Measurements from ENCODE around the gene XDH. TPM values are rescaled to one million over a fixed set of nuclear protein-coding genes. Genes with fewer than 3 reads are reported as not detected.

XDH gene
- total and polyA plus RNA-seq, 9 of the 15 experiments (the other 6 are each of a cell fraction or from before 2014, with no cell fraction given) = 0.04 to 0.06 TPM; not detected in 7

- intact Hi-C loops (cut with micrococcal nuclease) (loop anchor here (10.0 kb wide), 4 partner anchors 103 to 473 kb away; partner anchors contain the start of gene EHD3), in situ Hi-C loops (cut with MboI) (loop anchor here (10.0 to 25.0 kb wide), 2 partner anchors 633 to 1176 kb away; no protein-coding TSS in a partner anchor)
- DNase-seq (ENCODE audit: extremely low read depth in 1 of 4, low spot score in 3 of 4) = no peak
- H3K9ac ChIP-seq (ENCODE audit: insufficient read depth in 1 of 2, low read depth in 2 of 2, low read length in 2 of 2) = no peak overlapping the region
- H3K27me3 ChIP-seq (ENCODE audit: control insufficient read depth in 2 of 2, insufficient read depth in 2 of 2, low read length in 2 of 2) = peaks cover 5 to 24% of the 10 kb centered on the region in 2 experiments; a peak in 3 of 5 replicates
- no TSS peak for BruUV-seq (replicated peaks)
- H3K79me2 ChIP-seq (ENCODE audit: control insufficient read depth, insufficient read depth, low read length) = no peaks in the 10 kb centered on the region
- peaks cover 4% of the 10 kb centered on the region; the same call in 1 of the 2 replicates for H4K20me1 ChIP-seq (replicated peaks; ENCODE audit: control insufficient read depth, insufficient read depth, low read length)
- H3K9me3 ChIP-seq (replicated peaks; ENCODE audit: control insufficient read depth, insufficient read depth, low read depth, low read length) = no peaks in the 10 kb centered on the region
- no peak for FAIRE-seq
- 4% methylated on average over 6 of the region's 6 CpGs for WGBS (ENCODE audit: insufficient coverage, low coverage, missing lambda C conversion rate)
- no peak overlapping the region for H2AFZ ChIP-seq (ENCODE audit: low read depth, low read length)
- CTCF ChIA-PET (ENCODE audit: low intra/inter-chr PET ratio) = no interaction called here
- no peaks in the 10 kb centered on the region for H3K4me1 ChIP-seq (replicated peaks in 1 of 2; ENCODE audit: control insufficient read depth in 2 of 2, insufficient read depth in 2 of 2, low read length in 2 of 2)
- no peaks in the 10 kb centered on the region for H3K9me1 ChIP-seq (ENCODE audit: control insufficient read depth, insufficient read depth, low read length)
- H3K27ac ChIP-seq (ENCODE audit: extremely low read depth, low read depth, low read length) = no peak overlapping the region
- no peak for ATAC-seq
- H3K4me2 ChIP-seq (ENCODE audit: insufficient read depth, low read length) = no peak overlapping the region
- H3K4me3 ChIP-seq = no peak overlapping the region
- H3K36me3 ChIP-seq (ENCODE audit: control insufficient read depth, insufficient read depth, low read length) = no peaks in the 10 kb centered on the region
- POLR2A ChIA-PET = no interaction called here
- TF ChIP-seq, protein P1, sequence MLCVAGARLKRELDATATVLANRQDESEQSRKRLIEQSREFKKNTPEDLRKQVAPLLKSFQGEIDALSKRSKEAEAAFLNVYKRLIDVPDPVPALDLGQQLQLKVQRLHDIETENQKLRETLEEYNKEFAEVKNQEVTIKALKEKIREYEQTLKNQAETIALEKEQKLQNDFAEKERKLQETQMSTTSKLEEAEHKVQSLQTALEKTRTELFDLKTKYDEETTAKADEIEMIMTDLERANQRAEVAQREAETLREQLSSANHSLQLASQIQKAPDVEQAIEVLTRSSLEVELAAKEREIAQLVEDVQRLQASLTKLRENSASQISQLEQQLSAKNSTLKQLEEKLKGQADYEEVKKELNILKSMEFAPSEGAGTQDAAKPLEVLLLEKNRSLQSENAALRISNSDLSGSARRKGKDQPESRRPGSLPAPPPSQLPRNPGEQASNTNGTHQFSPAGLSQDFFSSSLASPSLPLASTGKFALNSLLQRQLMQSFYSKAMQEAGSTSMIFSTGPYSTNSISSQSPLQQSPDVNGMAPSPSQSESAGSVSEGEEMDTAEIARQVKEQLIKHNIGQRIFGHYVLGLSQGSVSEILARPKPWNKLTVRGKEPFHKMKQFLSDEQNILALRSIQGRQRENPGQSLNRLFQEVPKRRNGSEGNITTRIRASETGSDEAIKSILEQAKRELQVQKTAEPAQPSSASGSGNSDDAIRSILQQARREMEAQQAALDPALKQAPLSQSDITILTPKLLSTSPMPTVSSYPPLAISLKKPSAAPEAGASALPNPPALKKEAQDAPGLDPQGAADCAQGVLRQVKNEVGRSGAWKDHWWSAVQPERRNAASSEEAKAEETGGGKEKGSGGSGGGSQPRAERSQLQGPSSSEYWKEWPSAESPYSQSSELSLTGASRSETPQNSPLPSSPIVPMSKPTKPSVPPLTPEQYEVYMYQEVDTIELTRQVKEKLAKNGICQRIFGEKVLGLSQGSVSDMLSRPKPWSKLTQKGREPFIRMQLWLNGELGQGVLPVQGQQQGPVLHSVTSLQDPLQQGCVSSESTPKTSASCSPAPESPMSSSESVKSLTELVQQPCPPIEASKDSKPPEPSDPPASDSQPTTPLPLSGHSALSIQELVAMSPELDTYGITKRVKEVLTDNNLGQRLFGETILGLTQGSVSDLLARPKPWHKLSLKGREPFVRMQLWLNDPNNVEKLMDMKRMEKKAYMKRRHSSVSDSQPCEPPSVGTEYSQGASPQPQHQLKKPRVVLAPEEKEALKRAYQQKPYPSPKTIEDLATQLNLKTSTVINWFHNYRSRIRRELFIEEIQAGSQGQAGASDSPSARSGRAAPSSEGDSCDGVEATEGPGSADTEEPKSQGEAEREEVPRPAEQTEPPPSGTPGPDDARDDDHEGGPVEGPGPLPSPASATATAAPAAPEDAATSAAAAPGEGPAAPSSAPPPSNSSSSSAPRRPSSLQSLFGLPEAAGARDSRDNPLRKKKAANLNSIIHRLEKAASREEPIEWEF (CRISPR knock-in tag; IDR thresholded peaks at IDR 0.05) = no peak
- TF ChIP-seq DDX20 (tag; IDR thresholded peaks at IDR 0.05; ENCODE audit: low read depth) (no peak), EHMT2 (IDR thresholded peaks at IDR 0.05) (no peak), ZNF133 (CRISPR knock-in tag; IDR thresholded peaks at IDR 0.05) (no peak), CEBPB (tag; IDR thresholded peaks at IDR 0.05) (no peak), FOXA3 (CRISPR knock-in tag; conservative IDR thresholded peaks at IDR 0.05 in 1 of 2, IDR thresholded peaks at IDR 0.05 in 1 of 2) (no peak), KDM1A (IDR thresholded peaks at IDR 0.05) (no peak), GABPB1 (CRISPR knock-in tag; IDR thresholded peaks at IDR 0.05) (no peak), REST (IDR thresholded peaks at IDR 0.05; ENCODE audit: borderline replicate concordance) (no peak), REST (CRISPR knock-in tag; IDR thresholded peaks at IDR 0.05; ENCODE audit: low read depth) (no peak)
Measured at GRCh38 chr2:31337860-31338259, 76.7 kb downstream of the XDH start.

Data from K562 (cell line).